Measurements from ENCODE around the gene MBTPS1. TPM values are rescaled to one million over a fixed set of nuclear protein-coding genes. Genes with fewer than 3 reads are reported as not detected.

The MBTPS1 gene
- polyA plus RNA-seq, 1 donor from 2014 or later: 52.2 TPM

DNA sequence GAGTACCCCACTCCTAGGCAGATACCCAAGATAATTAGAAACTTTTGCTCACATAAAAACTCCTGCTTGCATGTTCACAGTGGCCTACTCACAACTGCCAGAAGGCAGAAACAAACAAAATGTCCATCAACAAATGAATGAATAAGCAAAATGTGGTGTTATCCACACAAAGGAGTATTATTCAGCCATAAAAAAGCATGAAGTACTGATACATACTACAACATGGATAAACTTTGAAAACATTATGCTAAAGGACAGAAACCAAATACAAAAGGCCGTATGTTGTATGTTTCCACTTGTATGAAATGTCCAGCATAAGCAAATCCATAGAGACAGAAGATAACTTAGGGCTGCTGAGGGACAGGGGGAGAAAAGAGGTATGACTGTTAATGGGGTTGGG is 26.3 kb upstream of the MBTPS1 start:
- Mint-ChIP-seq H3K9me3 (no peaks in the 10 kb centered on the region), H3K4me3 (peak overlapping the region in 2 of 4 donors; percentile 23 to 98), H3K27ac (peak overlapping the region in 1 of 3 donors; percentile 19), H3K4me1 (peaks cover 9 to 14% (median 12%) of the 10 kb centered on the region in 3 donors), H3K27me3 (no peaks in the 10 kb centered on the region), H3K36me3 (peaks cover 5% of the 10 kb centered on the region)

DNA sequence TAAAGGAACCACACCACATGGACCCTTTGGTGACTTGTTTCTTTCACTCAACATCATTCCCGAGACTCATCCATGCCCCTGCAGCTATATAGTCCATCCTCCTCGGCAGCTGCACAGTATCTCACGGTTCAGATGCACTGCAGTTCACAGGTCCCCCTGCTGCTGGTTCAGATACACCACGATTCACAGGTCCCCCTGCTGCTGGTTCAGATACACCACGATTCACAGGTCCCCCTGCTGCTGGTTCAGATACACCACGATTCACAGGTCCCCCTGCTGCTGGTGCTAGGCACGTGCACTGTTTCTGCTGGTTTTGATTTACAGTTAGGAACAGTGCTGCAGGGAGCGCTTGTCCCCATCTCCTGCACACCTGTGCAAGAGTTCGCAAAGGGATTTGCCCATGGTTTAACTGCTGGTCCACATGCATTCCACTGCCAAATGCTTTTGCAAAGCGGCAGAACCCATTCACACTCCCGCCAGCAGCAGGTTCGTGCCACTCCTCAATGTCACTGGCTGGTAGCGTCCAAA is 24.5 kb upstream of the MBTPS1 start:
- no peaks in the 10 kb centered on the region for H3K9me3 Mint-ChIP-seq
- peaks cover 9 to 18% (median 15%) of the 10 kb centered on the region in 3 donors for H3K4me1 Mint-ChIP-seq
- no peaks in the 10 kb centered on the region for H3K27me3 Mint-ChIP-seq
- peaks cover 5% of the 10 kb centered on the region for H3K36me3 Mint-ChIP-seq
- no peak overlapping the region for H3K27ac Mint-ChIP-seq
- H3K4me3 Mint-ChIP-seq: no peak overlapping the region

DNA sequence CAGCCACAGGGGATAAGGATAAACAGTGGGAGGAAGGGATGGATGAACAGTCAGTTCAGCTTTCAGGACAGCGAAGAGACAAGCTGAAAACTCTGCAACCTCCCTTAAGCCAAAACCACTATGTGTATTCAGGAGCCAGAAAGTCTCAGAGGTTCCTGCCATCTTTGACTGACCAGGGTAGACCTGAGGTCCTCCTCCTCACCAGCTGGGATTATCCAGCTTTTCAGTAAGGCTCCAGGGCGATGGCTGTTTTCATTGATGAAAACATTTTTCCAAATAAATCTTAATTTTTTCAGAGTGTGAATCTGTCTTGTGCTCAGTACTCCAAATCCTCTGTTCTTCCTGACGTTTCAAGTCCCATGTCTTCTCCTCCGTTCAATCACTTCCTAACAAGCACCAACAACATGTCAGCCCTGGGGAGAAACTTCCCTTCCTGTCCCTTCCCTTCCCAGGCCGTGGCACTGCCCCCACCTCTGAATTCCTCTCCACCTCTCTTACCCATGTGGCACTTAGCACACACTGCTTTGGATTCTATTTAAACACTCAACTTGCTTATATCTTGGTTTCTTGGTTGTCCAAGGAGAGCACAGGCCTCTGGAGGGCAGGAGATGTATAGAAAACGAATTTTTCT is 23.0 kb upstream of the MBTPS1 start:
- peaks cover 9 to 18% (median 18%) of the 10 kb centered on the region in 3 donors for H3K4me1 Mint-ChIP-seq
- H3K27ac Mint-ChIP-seq: peak overlapping the region in 1 of 3 donors; percentile 90
- H3K4me3 Mint-ChIP-seq: no peak overlapping the region

DNA sequence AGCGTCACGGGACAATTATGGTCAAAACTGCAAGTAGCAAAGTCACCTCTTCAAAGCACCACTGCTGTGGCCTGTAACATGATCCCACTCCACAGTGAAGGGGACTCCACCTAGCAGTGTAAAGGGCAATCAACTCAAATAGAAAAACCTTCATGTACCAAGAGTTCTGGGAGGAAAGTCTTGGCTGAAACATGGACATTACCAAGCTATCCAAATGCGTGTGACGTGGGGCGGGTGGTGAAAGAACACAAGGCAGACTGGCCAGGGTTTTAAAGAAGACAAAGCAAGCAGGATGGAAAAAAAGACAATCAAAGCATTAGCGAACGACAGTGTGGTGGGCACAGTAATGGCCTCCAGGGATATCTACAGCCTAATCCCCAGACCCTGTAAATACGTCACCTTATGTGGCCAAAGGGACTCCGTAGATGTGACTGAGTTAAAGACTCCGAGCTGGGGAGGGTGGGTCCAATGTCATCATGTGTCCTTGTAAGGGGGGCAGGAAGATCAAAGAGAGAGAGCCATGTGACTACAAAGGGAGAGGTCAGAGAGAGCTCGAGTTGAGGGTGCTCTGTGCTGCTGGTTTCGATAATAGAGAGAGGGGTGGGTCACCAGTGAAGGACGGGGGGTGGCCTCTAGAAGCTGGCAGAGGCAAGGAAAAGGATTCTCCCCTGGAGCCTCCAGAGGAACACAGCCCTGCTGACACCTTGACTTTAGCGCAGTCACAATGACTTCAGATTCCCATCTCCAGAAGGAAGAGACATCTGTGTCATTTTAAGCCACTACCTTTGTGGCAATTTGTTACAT is 22.3 kb upstream of the MBTPS1 start:
- Mint-ChIP-seq H3K9me3 (no peaks in the 10 kb centered on the region), H3K4me1 (peaks cover 5 to 15% (median 13%) of the 10 kb centered on the region in 3 donors), H3K27ac (peak overlapping the region in 1 of 3 donors; percentile 18), H3K27me3 (no peaks in the 10 kb centered on the region), H3K4me3 (no peak overlapping the region), H3K36me3 (peaks cover 6% of the 10 kb centered on the region)

More for the DNA sequence above, 23.0 kb upstream of the MBTPS1 start:
- H3K27me3 Mint-ChIP-seq: no peaks in the 10 kb centered on the region
- H3K36me3 Mint-ChIP-seq: peaks cover 6% of the 10 kb centered on the region
- no peaks in the 10 kb centered on the region for H3K9me3 Mint-ChIP-seq

DNA sequence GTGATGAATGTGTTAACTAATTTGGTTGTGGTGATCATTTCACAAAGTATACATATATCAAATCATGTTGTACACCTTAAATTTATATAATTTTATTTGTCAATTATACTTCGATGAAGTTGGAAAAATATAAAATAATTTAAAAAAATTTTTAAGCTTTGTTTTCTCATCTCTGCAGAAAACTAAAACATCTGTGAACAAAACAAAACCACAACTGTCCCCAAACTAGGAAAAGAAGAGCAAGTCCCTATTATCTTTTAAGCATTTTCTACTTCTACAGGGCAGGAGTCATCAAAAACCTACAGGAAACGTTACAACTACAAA is 21.7 kb upstream of the MBTPS1 start:
- Mint-ChIP-seq H3K36me3 (peaks cover 6% of the 10 kb centered on the region), H3K4me1 (peaks cover 3 to 13% (median 11%) of the 10 kb centered on the region in 3 donors), H3K27ac (peak overlapping the region in 1 of 3 donors; percentile 18), H3K27me3 (no peaks in the 10 kb centered on the region), H3K9me3 (no peaks in the 10 kb centered on the region), H3K4me3 (no peak overlapping the region)

DNA sequence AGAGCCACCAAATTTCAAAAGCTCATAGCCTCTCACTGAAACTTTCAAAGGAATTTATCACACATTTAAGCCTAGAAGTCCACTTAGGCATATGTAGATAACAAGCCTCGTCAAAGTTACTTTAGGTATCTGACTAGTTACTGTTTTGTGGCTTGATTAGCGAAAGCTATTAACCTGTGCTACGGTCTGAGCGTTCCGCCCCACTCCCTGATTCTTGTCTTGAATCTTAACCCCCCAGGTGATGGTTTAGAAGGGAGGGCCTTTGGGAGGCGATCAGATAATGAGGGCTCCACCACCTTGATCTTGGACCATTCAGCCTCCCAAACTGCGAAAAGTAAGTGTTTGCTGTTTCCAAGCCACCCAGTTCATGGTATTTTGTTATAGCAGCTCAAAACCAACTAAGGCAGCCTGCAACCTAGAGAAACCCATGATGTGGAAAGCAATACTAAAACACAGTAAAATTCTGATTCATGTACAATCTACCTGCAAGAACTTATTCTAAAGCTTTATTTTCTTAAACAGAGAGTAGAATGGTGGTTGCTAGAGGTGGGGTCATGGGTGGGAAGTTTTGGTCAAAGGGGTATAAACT is 21.1 kb upstream of the MBTPS1 start:
- Mint-ChIP-seq H3K36me3 (peaks cover 6% of the 10 kb centered on the region), H3K27me3 (no peaks in the 10 kb centered on the region), H3K4me1 (peaks cover 3 to 14% (median 11%) of the 10 kb centered on the region in 3 donors), H3K4me3 (no peak overlapping the region), H3K27ac (no peak overlapping the region), H3K9me3 (no peaks in the 10 kb centered on the region)

DNA sequence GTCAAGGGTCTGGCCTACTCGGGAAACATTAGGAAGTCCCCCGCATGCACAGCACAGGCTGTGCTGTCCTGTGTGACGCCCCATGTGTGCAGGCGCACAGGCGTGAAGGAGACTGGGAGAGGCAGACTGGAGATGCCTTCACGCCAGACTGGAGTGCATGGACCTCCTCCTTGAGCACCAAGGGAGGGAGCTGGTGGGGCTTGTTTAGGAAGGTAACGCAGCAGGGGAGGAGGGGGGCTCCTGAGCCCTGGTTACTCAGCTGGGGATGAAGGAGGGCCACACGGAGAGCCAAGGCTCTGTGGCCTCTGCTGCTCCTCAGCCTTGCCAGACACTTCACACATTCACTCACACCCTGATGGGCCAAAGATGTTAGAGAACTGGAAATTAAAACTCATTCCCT is 20.5 kb upstream of the MBTPS1 start:
- H3K27me3 Mint-ChIP-seq: no peaks in the 10 kb centered on the region
- no peak overlapping the region for H3K27ac Mint-ChIP-seq
- peaks cover 3 to 20% (median 15%) of the 10 kb centered on the region in 3 donors for H3K4me1 Mint-ChIP-seq
- H3K9me3 Mint-ChIP-seq: no peaks in the 10 kb centered on the region
- peaks cover 6% of the 10 kb centered on the region for H3K36me3 Mint-ChIP-seq
- H3K4me3 Mint-ChIP-seq: no peak overlapping the region

DNA sequence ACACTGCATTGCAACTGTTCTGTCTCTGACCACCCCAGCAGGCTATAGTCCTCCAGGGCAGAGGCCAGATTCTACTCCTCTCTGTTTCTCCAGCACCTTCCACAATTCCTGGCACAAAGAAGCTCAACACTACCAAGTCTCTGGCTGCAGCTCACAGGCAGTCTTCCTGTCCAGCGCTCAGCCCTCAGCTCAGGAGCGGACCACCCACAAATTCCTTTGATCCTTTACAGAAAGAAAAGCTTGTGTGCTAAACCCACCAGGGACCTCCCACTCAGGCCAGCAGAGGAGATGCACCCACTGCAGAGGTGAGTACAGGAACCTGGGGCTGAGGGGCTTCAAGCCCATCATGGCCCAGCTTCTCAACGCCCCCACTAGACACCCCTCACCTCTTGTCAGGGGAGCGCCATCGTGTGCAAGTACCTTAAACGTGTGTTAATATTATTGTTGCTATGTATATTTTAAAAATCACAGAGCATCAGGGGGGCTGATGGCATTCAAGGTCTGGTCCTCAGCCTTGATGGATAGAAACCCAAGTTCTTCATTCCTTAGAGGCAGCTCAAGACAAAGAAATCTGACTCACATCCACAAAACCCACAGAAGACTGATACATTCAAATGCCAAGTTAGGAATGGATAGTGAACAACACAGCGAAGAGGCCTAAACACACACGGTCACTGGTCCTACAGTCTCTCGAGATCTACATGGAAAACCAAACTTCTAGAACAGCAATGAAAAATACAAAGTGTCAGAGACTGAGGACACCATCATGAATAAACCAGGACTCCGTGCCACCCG is 19.8 kb upstream of the MBTPS1 start:
- H3K9me3 Mint-ChIP-seq: no peaks in the 10 kb centered on the region
- peaks cover 6% of the 10 kb centered on the region for H3K36me3 Mint-ChIP-seq
- no peak overlapping the region for H3K27ac Mint-ChIP-seq
- peaks cover 3 to 20% (median 13%) of the 10 kb centered on the region in 3 donors for H3K4me1 Mint-ChIP-seq
- peak overlapping the region in 1 of 4 donors; percentile 18 for H3K4me3 Mint-ChIP-seq
- H3K27me3 Mint-ChIP-seq: no peaks in the 10 kb centered on the region

DNA sequence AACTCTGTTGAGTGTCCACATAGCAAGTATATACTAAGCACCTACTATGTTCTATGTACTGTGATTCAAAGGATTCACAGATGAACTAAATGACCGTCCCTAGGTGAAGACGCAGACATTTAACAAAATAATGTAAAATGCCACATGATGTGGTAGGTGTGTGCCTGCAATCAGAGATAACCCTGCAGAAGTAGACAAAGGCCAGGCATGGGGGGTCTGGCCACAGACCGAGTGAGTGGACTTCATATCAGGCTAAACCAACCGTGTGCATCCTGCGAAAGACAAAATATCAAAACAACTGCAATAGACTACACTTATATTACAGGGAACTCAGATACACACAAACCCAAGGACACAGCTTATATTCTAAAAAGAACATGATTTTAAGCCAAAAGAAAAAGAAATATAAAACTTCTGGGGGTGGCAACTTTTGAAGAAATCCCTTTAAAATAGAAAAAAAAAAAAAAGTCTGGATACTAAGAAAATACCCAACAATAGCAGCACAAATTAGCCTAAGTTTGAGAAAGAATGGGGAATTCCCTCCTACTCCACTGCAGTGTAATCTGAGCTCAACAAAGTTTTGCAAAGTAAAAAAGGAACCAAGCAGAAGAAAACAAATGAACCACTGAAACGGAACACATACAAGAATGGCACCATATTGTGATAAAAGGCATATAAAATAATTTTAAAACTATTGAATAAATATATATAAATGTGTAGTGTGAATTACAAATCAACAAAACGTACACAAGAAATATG is 16.0 kb upstream of the MBTPS1 start:
- Mint-ChIP-seq H3K36me3 (peaks cover 16% of the 10 kb centered on the region), H3K4me1 (peaks cover 0 to 15% (median 11%) of the 10 kb centered on the region in 3 donors), H3K27ac (no peak overlapping the region), H3K4me3 (no peak overlapping the region), H3K9me3 (no peaks in the 10 kb centered on the region), H3K27me3 (no peaks in the 10 kb centered on the region)

DNA sequence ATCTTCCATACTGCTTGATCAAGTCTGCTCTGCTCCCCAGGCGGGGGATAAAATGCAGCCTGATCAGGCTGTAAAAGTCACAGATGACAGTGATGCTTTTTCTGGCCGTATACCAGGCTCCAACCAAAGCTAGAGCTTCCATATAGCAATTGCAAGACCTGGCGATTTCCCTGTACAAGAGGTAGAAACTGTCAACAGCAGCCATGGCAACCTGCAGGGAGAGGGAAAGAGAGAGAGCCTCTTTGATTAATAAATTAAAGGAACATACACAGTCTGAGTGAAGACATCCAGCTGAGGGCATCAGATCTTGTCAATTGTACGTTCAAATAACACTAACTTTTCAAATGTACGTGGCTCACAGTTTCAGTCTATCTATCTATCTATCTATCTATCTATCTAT is 14.4 kb upstream of the MBTPS1 start:
- Mint-ChIP-seq H3K9me3 (no peaks in the 10 kb centered on the region), H3K36me3 (peaks cover 16% of the 10 kb centered on the region), H3K4me3 (no peak overlapping the region), H3K4me1 (peaks cover 0 to 9% (median 9%) of the 10 kb centered on the region in 3 donors), H3K27ac (peak overlapping the region in 1 of 3 donors; percentile 39), H3K27me3 (no peaks in the 10 kb centered on the region)

DNA sequence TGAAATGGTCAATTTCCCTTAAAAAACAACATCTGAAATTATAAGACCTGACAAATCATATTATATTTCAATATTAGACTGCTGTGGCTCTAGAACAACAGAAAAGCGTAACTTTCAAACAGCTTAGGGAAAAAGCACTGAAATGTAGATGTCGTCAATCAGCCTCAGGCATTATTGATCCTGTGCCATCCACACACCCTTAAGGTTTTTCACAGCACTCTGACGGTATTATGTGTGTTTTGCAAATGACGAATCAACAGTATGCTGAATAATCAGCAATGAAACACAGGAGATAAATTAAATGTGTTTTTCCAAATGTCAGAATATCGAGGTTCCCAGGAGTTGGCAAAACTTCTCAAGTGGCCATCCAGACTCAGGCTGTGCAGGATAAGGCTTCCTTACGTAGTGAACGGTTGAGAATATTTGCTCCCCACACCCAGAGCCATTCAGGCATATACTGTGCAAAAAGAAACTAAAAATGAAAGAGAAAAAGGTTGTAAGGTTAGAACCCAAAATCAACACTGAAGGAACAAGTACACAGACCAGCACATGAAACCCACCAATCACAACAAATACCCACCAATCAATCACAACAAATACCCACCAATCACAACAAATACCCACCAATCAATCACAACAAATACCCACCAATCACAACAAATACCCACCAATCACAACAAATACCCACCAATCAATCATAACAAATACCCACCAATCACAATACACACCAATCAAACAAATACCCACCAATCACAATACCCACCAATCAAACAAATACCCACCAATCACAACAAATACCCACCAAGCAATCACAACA is 7.7 kb upstream of the MBTPS1 start:
- H3K4me3 Mint-ChIP-seq: peak overlapping the region in 1 of 4 donors; percentile 37
- no peaks in the 10 kb centered on the region for H3K9me3 Mint-ChIP-seq
- H3K4me1 Mint-ChIP-seq: peaks cover 0 to 2% (median 0%) of the 10 kb centered on the region in 3 donors
- H3K27me3 Mint-ChIP-seq: no peaks in the 10 kb centered on the region
- no peak overlapping the region for H3K27ac Mint-ChIP-seq
- H3K36me3 Mint-ChIP-seq: peaks cover 4% of the 10 kb centered on the region

DNA sequence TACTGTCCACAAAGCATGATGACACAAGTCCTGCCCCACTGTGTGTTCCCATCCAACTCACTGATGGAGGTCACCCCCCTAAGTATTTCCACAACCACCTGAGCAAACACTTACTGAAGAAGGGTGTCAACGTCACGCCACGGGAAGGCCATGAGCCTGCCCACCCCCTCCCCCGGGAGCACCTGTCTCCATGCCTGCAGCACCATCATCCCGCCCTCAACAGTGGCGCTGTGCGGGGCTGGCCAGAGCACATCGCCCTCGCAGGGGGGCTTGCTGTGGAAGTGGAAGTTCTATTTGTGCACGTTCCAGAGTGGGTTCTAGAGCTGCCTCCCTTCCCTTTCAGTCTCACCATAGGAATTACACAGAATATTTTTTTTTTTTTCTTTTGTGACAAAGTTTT is 4.3 kb upstream of the MBTPS1 start:
- H3K4me1 Mint-ChIP-seq: peaks cover 4 to 8% (median 4%) of the 10 kb centered on the region in 3 donors
- peak overlapping the region in 1 of 4 donors; percentile 45 for H3K4me3 Mint-ChIP-seq
- H3K9me3 Mint-ChIP-seq: no peaks in the 10 kb centered on the region
- H3K36me3 Mint-ChIP-seq: peaks cover 2% of the 10 kb centered on the region
- peak overlapping the region in 1 of 3 donors; percentile 42 for H3K27ac Mint-ChIP-seq
- no peaks in the 10 kb centered on the region for H3K27me3 Mint-ChIP-seq

DNA sequence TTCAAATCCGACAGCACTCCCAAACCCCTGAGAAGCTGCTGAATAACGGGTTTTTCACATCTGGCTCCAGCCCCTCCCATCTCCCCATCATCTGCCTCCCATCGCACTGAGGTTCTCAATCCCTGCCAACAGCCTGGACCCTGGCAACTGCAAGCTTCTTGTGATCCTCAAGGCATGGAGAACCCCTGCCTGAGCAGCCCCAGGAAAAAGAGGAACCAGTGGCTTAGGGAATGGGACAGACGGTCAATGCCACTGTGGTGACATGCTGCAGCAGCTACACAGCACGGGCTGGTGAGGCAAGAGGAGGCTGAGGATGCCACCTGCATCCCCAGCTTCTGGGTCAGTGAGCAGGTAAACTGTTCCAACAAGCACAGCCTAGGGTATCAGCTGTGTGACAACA is 3.3 kb upstream of the MBTPS1 start:
- Mint-ChIP-seq H3K4me1 (peaks cover 6 to 14% (median 9%) of the 10 kb centered on the region in 3 donors), H3K4me3 (peak overlapping the region in 1 of 4 donors; percentile 45), H3K36me3 (peaks cover 2% of the 10 kb centered on the region), H3K27ac (no peak overlapping the region), H3K9me3 (no peaks in the 10 kb centered on the region), H3K27me3 (no peaks in the 10 kb centered on the region)
